Measurements from ENCODE around the gene P3H2.
A peak's percentile ranks its signal among the peaks of the same experiment; 100 is the strongest.

Gene P3H2

GRCh38 chr3:190013943-190014924 is 106.5 kb downstream of the P3H2 start:
- DNase-seq = no peak

- DNase-seq = no peak
These were observed 107.9 kb downstream of the P3H2 start for GRCh38 chr3:190012784-190013183.

- DNase-seq = peak; percentile 38
These were observed 108.3 kb downstream of the P3H2 start for GRCh38 chr3:190012314-190012782.

DNA sequence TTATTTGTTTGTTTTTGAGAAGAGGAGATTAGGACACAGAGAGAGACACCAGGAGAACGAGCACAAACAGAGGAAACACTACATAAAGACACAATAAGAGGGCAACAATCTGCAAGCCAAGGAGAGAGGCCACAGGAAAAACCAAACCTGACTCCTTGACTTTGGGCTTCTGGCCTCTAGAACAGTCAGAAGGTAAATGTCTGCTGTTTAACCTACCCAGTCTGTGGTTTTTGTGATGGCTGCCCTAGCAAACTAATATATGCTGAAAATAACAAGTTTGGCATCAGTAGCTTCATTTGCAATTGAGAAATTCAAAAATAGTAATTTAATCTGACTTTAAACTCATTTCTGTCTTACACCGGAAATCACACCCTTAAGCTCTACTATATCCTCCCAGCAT is 110.2 kb downstream of the P3H2 start:
- DNase-seq = no peak

DNA sequence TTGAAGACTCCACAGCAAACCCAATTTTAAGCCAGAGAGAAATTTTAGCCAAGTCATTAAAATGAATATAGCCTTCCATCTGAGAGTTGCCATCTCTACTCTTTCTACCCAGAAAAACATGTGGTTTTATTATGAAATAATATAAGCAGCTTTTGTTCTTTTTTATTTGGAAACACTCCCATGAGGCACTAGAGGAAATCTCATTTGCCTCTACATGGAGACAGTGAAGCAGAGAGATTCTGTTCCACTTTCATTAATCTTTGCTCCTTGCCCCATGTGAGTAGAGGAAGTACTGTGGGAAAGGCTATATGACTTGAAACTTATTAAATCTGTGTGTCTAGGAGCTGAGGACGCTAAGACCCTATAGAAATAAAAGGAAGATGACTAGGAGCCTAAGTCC is 111.1 kb downstream of the P3H2 start:
- no peak for DNase-seq

GRCh38 chr3:190008432-190008831 is 112.3 kb downstream of the P3H2 start:
- no peak for DNase-seq

GRCh38 chr3:190005343-190006113 is 115.2 kb downstream of the P3H2 start:
- DNase-seq = no peak

- DNase-seq = no peak
These were observed 116.0 kb downstream of the P3H2 start for GRCh38 chr3:190004656-190005055.

- no peak for DNase-seq
These were observed 117.0 kb downstream of the P3H2 start for GRCh38 chr3:190003681-190004123.

DNA sequence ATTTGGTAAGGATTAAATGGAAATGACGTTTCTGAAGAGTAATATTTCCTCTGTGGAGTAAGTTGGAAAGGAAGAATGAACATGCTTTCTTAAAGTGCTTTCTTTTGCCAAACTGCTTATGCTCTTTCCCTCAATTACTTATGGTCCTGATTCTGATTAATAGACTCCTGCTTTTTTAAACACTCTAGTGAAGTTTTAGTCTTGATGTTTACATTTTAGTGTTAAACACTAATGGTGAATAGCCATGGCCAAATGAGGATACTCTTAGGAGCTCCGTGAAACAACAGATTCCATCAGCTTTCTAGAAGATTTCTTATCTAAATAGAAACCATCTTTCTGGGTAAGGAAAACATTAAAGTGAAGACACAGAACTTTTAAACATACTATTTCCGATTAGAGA is 117.6 kb downstream of the P3H2 start:
- no peak for DNase-seq

DNA sequence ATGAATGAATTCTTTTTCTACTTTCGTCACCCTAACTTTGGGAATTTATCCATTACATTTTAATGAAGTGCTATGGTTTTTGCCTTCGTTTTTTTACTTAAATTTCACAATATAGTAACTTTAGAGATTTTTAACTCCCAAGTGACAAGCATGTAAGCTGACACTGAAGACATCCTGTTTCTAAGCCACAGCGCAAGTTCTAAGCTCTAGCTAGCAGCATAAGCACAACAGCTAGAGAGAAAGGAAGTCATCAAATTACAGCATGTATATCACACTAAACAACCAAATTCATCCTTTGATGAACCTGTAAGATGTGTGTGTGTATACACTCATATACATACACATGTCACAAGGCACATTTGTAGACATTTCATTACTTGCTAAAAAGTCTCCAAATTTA is 119.3 kb downstream of the P3H2 start:
- DNase-seq = no peak

DNA sequence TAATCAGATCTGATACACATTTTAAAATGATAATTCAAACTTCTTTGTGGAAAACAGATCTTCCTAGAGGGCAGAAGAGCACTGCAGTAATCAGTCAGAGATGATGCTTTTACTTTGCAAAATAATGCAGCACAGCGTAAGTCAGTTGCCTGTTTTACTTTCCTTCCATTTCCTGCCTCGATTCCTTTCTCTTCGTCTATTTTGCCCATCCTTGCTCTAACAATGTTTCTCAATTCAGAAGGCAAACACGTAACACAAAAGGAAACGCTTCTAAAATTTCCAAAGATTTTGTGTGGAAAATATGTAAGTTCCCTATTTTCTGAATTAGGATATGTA is 119.9 kb downstream of the P3H2 start:
- no peak for DNase-seq

DNA sequence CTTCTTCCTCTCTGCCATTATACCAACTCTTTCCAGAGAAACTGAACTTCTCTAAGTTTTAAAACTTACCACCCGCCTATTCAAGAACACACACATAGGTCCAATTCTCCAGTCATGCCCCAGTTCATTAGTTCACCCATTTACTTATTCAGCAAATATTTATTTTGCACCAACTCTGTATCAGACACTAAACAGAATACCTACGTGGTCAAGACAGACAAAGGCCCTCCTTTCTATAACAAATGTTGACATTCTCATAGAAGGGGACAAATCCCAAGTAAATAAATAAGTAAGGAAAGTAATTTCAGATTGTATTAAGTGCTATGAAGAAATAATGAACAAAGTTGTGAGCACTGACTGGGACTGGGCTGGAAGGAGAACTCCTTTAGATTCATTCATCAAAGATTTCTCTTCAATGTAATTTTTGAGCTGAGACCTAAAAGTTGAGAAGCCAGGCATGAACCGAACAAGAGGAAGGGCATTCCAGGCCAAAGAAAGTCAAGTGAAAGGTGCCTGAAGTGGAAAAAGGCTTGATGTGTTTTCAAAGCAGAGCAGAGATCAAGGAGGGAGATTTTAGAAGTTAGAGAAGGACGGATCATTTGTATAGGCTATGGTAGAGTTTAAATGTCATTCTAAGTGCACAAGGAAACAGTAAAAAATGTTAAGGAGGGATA is 120.4 kb downstream of the P3H2 start:
- DNase-seq = no peak

- no peak for DNase-seq
These were observed 121.0 kb downstream of the P3H2 start for GRCh38 chr3:189999718-190000117.

- DNase-seq = peak; percentile 82
These were observed 125.6 kb downstream of the P3H2 start for GRCh38 chr3:189995129-189995528.

GRCh38 chr3:189990826-189991225 is 129.9 kb downstream of the P3H2 start:
- no peak for DNase-seq

GRCh38 chr3:189988854-189989253 is 131.8 kb downstream of the P3H2 start:
- no peak for DNase-seq

DNA sequence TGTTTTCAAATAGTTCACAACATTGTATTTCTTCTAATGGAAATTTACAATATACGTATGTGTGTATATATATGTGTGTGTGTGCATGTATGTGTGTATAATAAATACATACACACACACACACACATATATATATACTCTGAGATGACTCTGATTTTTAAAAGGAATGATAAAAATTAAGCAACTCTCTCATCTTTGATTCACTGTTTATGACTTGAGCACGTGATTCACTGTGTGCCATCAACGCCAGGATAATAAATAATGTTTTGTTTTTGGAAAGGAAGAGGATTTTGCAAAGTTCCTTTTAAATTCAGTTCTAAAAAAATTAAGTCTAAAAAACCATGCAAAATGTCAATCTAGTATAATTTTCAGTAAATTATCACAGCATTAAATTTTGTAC is 132.4 kb downstream of the P3H2 start:
- DNase-seq = no peak

DNA sequence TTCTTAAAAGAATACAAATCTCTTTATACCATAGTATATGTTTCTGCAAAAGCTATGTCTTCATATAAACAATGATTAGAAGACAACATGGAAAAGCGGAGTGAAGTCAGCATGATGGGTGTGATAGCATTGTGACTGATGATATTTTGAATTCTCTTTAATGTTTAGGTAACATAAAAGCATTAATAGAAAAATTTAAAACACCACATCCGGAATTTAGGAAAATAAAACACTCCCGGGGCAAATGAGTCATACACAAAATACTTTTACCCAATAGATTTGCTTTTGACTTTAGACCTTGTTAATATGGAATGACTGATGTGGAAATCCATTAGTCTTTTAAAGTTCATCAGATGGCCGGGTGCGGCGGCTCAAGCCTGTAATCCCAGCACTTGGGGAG is 134.7 kb downstream of the P3H2 start:
- no peak for DNase-seq

DNA sequence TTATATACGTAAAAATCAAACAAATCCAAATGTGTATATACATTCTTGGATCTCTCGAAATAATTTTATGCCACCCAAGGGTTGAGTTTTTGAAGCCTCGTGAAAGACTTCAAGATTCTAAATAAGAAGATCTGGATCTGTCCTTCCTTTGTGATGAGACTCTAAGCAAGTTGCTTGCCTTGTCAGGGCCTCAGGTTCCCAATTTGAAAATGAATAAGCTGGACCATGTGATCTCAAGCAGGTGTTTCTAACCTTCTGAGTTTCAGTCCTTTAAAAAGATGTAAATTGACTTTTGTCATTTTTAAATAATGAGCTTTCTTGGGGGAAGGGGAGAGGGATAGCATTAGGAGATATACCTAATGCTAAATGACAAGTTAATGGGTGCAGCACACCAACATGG is 137.1 kb downstream of the P3H2 start:
- DNase-seq = no peak

DNA sequence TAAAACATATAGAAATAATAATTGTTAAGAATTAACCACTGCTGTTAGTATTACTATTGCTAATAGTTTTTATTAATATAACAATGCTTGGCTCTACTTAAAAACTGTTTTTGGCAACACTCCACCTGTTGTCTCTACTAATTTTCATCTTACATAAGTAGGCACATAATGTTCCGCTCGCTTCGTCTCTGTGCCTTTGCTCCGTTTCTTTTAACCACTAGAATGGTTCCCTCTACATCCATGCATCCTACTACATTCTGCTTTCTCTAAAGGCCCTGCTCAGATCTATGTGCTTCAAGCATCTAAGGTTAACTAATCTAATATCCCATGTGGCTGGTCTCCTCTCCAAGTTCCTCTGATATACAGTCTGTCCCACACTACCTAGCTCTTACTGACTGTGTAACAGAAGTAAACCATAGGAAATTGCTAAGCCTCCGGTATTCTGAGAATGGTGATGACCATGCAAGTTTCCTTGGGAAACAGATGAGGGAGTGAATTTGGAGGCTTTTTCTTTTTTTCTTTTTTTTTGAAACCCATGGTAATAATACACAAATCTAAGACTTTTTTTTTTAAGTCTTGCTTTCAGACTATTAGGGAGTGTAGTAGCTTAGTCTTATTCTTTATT is 138.3 kb downstream of the P3H2 start:
- DNase-seq = no peak

DNA sequence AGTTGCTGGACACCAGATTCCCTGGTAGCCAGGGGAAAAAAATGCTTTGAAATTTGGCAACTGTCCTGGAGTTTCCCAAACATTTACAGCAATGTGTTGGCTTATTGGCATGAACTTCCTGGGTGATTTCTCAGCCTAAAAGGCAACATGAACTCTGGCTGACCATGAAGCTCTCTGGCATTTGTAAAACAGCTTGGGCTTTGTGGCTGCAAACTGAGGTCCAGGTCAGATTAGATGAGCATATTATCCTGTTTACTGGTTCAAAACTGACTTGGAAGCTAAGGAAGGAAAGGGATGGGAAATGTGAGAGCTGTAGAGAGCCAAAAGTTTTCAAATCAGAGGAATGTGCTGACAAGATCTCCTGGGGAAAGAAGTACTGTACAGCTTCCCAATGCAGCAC is 139.0 kb downstream of the P3H2 start:
- DNase-seq = no peak

- DNase-seq = no peak
These were observed 141.9 kb downstream of the P3H2 start for GRCh38 chr3:189978753-189979152.

Data from NCI-H82 (cell line).